Smooth muscle cell (in vitro differentiated cells): ENCODE results near the gene CENPO. TPM values are rescaled to one million over a fixed set of nuclear protein-coding genes. Genes with fewer than 3 reads are reported as not detected.

ENCODE experiments used
- DNase-seq: peaks from one replicate; lab custom pipeline; 2025; ENCODE audit not compliant: unreplicated experiment; lab: John Stamatoyannopoulos, UW
- H2AFZ ChIP-seq: fragments of 200-600 bp; sonication (generic); 2 replicates; pipeline ENCODE4 v1.6.0; 2016; ENCODE audit warnings: antibody characterized with exemption, low read depth, mild to moderate bottlenecking
- H3F3A ChIP-seq: fragments of 200-600 bp; sonication (generic); 2 replicates; pipeline ENCODE4 v1.6.0; 2017; ENCODE audit warnings: antibody characterized with exemption, low read depth
- H3K27ac ChIP-seq: fragments of 200-600 bp; sonication (generic); 2 replicates; pipeline ENCODE4 v1.5.1; 2016; ENCODE audit warnings: low read depth, mild to moderate bottlenecking
- H3K27me3 ChIP-seq: fragments of 200-600 bp; sonication (generic); 2 replicates; pipeline ENCODE4 v1.6.1; 2016; ENCODE audit warnings: low read depth, mild to moderate bottlenecking
- H3K36me3 ChIP-seq: fragments of 200-600 bp; sonication (generic); 2 replicates; pipeline ENCODE4 v1.5.1; 2016; ENCODE audit warnings: low read depth
- H3K4me1 ChIP-seq: fragments of 200-600 bp; sonication (generic); 2 replicates; pipeline ENCODE4 v1.5.1; 2016; ENCODE audit warnings: low read depth
- H3K4me2 ChIP-seq: fragments of 200-600 bp; sonication (generic); 2 replicates; pipeline ENCODE4 v1.6.0; 2016; ENCODE audit warnings: mild to moderate bottlenecking
- H3K4me3 ChIP-seq: fragments of 200-600 bp; sonication (generic); 2 replicates; pipeline ENCODE4 v1.5.1; 2016; ENCODE audit warnings: mild to moderate bottlenecking
- H3K79me2 ChIP-seq: fragments of 200-600 bp; sonication (generic); 2 replicates; pipeline ENCODE4 v1.6.0; 2016; ENCODE audit warnings: low read depth, mild to moderate bottlenecking
- H3K9ac ChIP-seq: fragments of 200-600 bp; sonication (generic); 2 replicates; pipeline ENCODE4 v1.6.0; 2016; ENCODE audit warnings: low read depth
- H3K9me3 ChIP-seq: fragments of 200-600 bp; sonication (generic); replicated peaks from 2 replicates; pipeline ENCODE4 v1.5.1; 2016; ENCODE audit warnings: low read depth
- H4K20me1 ChIP-seq: fragments of 200-600 bp; sonication (generic); 2 replicates; pipeline ENCODE4 v1.6.0; 2016; ENCODE audit warnings: low read depth
- WGBS: methylation state at CpG from one replicate; pipeline ENCODE4 v1.1.7; 2016; ENCODE audit warnings: low lambda C conversion rate; 5-methylcytosine and 5-hydroxymethylcytosine counted together
- polyA plus RNA-seq: library from polyadenylated mRNA; unstranded; fragments of >200 nt; fragmentation: Nextera tagmentation; extraction: Ambion mirVana; gene quantifications from 2 replicates; pipeline ENCODE4 v1.2.1, GENCODE V29; 2016
- total RNA-seq: library from RNA; depleted of rRNA; stranded (reverse); fragments of >200 nt; gene quantifications from 2 replicates; pipeline ENCODE4 v1.2.3, GENCODE V29; 2014
- TF ChIP-seq, protein P1 (sequence below): fragments of 200-600 bp; sonication (generic); IDR thresholded peaks from 2 replicates; pipeline ENCODE4 v1.5.1; 2017; ENCODE audit warnings: borderline replicate concordance, mild to moderate bottlenecking, antibody characterized with exemption; ENCODE audit not compliant: insufficient read depth, poor library complexity, severe bottlenecking

CENPO gene
- total and polyA plus RNA-seq, 2 experiments from 2014 or later, result 14.1 to 15.3 TPM

DNA sequence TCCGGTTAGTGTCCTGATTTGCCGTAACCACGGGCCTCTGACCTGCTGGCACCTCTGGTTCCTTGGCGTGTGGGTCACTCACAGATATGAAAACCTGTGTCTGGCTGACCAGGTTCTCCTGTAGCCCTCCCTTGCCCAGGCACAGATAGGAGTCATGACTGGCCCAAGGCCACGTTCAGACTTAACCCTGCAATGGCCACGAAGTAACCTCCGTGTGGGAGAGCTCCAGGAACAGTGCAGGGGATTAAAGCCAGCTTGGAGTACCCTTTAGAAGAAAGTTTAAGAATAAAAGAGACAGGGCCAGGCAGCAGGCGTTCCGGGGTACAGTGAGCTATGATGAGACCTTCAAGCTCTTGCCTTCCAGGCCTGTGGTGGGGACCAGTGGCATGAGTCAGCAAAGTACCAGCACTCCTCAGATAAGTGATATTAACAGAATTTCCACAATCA lies 25.5 kb downstream of the CENPO start:
- no peaks in the 10 kb centered on the region for H3K79me2 ChIP-seq
- H3F3A ChIP-seq, result peaks cover 9% of the 10 kb centered on the region
- TF ChIP-seq, protein P1, sequence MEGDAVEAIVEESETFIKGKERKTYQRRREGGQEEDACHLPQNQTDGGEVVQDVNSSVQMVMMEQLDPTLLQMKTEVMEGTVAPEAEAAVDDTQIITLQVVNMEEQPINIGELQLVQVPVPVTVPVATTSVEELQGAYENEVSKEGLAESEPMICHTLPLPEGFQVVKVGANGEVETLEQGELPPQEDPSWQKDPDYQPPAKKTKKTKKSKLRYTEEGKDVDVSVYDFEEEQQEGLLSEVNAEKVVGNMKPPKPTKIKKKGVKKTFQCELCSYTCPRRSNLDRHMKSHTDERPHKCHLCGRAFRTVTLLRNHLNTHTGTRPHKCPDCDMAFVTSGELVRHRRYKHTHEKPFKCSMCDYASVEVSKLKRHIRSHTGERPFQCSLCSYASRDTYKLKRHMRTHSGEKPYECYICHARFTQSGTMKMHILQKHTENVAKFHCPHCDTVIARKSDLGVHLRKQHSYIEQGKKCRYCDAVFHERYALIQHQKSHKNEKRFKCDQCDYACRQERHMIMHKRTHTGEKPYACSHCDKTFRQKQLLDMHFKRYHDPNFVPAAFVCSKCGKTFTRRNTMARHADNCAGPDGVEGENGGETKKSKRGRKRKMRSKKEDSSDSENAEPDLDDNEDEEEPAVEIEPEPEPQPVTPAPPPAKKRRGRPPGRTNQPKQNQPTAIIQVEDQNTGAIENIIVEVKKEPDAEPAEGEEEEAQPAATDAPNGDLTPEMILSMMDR, result no peak
- no peak overlapping the region for H2AFZ ChIP-seq
- H3K9ac ChIP-seq, result no peak overlapping the region
- no peaks in the 10 kb centered on the region for H3K27me3 ChIP-seq
- H3K27ac ChIP-seq, result no peak overlapping the region
- peaks cover 9% of the 10 kb centered on the region for H3K4me1 ChIP-seq
- no peaks in the 10 kb centered on the region for H3K9me3 ChIP-seq
- no peaks in the 10 kb centered on the region for H3K36me3 ChIP-seq
- 77% methylated on average over 9 of the region's 9 CpGs for WGBS
- DNase-seq, result no peak
- H3K4me3 ChIP-seq, result no peak overlapping the region
- no peaks in the 10 kb centered on the region for H4K20me1 ChIP-seq
- no peak overlapping the region for H3K4me2 ChIP-seq

- TF ChIP-seq, protein P1, result no peak
- H2AFZ ChIP-seq, result no peak overlapping the region
- DNase-seq, result no peak
- no peak overlapping the region for H3K4me2 ChIP-seq
- no peaks in the 10 kb centered on the region for H3K79me2 ChIP-seq
- no peaks in the 10 kb centered on the region for H3K36me3 ChIP-seq
- no peaks in the 10 kb centered on the region for H4K20me1 ChIP-seq
- peaks cover 9% of the 10 kb centered on the region for H3K4me1 ChIP-seq
- peaks cover 9% of the 10 kb centered on the region for H3F3A ChIP-seq
- H3K27me3 ChIP-seq, result no peaks in the 10 kb centered on the region
- H3K9me3 ChIP-seq, result no peaks in the 10 kb centered on the region
- H3K27ac ChIP-seq, result no peak overlapping the region
- 97% methylated on average over 21 of the region's 21 CpGs for WGBS
- H3K4me3 ChIP-seq, result no peak overlapping the region
- no peak overlapping the region for H3K9ac ChIP-seq
Observed at GRCh38 chr2:24819442-24820174, 26.4 kb downstream of the CENPO start.

- TF ChIP-seq, protein P1, result no peak
- H3K9ac ChIP-seq, result no peak overlapping the region
- H3K36me3 ChIP-seq, result no peaks in the 10 kb centered on the region
- no peaks in the 10 kb centered on the region for H3K9me3 ChIP-seq
- H3K79me2 ChIP-seq, result no peaks in the 10 kb centered on the region
- H3K27me3 ChIP-seq, result no peaks in the 10 kb centered on the region
- H2AFZ ChIP-seq, result no peak overlapping the region
- WGBS, result 98% methylated on average over 7 of the region's 7 CpGs
- no peak for DNase-seq
- peaks cover 9% of the 10 kb centered on the region for H3K4me1 ChIP-seq
- no peaks in the 10 kb centered on the region for H4K20me1 ChIP-seq
- no peak overlapping the region for H3K4me3 ChIP-seq
- no peak overlapping the region for H3K4me2 ChIP-seq
- peaks cover 9% of the 10 kb centered on the region for H3F3A ChIP-seq
- H3K27ac ChIP-seq, result no peak overlapping the region
Observed at GRCh38 chr2:24820175-24820513, 26.9 kb downstream of the CENPO start.
